A673 (cell line): Measurements from ENCODE around the gene FAM241A. TPM values are rescaled to one million over a fixed set of nuclear protein-coding genes. Genes with fewer than 3 reads are reported as not detected.

ENCODE experiments used
- BruUV-seq: library from RNA; stranded (reverse); fragments of 400-500 nt; replicated peaks from 2 replicates; lab custom pipeline; 2021; lab: Mats Ljungman, UMichigan
- CTCF ChIA-PET: fragments of 300-600 bp; sonication (Branson Sonifier 250); formaldehyde crosslinking; loops from one replicate; lab custom pipeline; 2022; ENCODE audit warnings: antibody characterized with exemption; lab: Charles Lee
- POLR2A ChIA-PET: fragments of 300-600 bp; sonication (Branson Sonifier 250); formaldehyde crosslinking; loops from one replicate; lab custom pipeline; 2022; ENCODE audit warnings: antibody characterized with exemption; ENCODE audit not compliant: low non-redundant PET; lab: Charles Lee
- DNase-seq: peaks from one replicate; pipeline ENCODE4 v3.0.0-alpha.2; 2015; ENCODE audit warnings: low spot score
- H3K27ac ChIP-seq: fragments of 200-600 bp; sonication (generic); 2 replicates; pipeline ENCODE4 v1.5.1; 2016; ENCODE audit warnings: mixed run types, low read depth, mild to moderate bottlenecking, mixed read lengths, antibody characterized with exemption, low read length; ENCODE audit not compliant: poor library complexity, severe bottlenecking
- H3K27me3 ChIP-seq: fragments of 200-600 bp; sonication (generic); replicated peaks from 2 replicates; pipeline ENCODE4 v1.6.1; 2017; ENCODE audit warnings: mixed run types, low read depth, mild to moderate bottlenecking, mixed read lengths, antibody characterized with exemption, low read length; ENCODE audit not compliant: insufficient read depth, poor library complexity
- H3K36me3 ChIP-seq: fragments of 200-600 bp; sonication (generic); 2 replicates; pipeline ENCODE4 v1.6.1; 2016; ENCODE audit warnings: mixed run types, mild to moderate bottlenecking, mixed read lengths, antibody characterized with exemption, low read length; ENCODE audit not compliant: insufficient read depth, poor library complexity, severe bottlenecking
- H3K4me1 ChIP-seq: fragments of 200-600 bp; sonication (generic); 2 replicates; pipeline ENCODE4 v1.6.1; 2017; ENCODE audit warnings: mixed run types, mild to moderate bottlenecking, mixed read lengths, antibody characterized with exemption, low read length; ENCODE audit not compliant: insufficient read depth, poor library complexity, severe bottlenecking
- H3K4me3 ChIP-seq: fragments of 200-600 bp; sonication (generic); 2 replicates; pipeline ENCODE4 v1.5.1; 2016; ENCODE audit warnings: low read depth, mixed run types, mild to moderate bottlenecking, mixed read lengths, low read length; ENCODE audit not compliant: poor library complexity, severe bottlenecking
- H3K9me3 ChIP-seq: fragments of 200-600 bp; sonication (generic); 2 replicates; pipeline ENCODE4 v1.6.1; 2016; ENCODE audit warnings: mixed run types, low read depth, mild to moderate bottlenecking, mixed read lengths, antibody characterized with exemption, low read length; ENCODE audit not compliant: poor library complexity, severe bottlenecking
- EZH2 ChIP-seq: fragments of 200-600 bp; sonication (generic); IDR thresholded peaks from 2 replicates; pipeline ENCODE4 v1.6.1; 2017; ENCODE audit warnings: borderline replicate concordance, low read depth, mild to moderate bottlenecking, mixed read lengths, antibody characterized with exemption, low read length; ENCODE audit not compliant: poor library complexity, severe bottlenecking
- intact Hi-C: fragments of 100-400 bp; cut with micrococcal nuclease; formaldehyde crosslinking; loops from one replicate; pipeline ENCODE4 v1.10.0; 2022; ENCODE audit not compliant: unreplicated experiment
- total RNA-seq: library from RNA; stranded (reverse); gene quantifications from 2 replicates; pipeline ENCODE4 v1.2.3, GENCODE V29; 2021
- TF ChIP-seq, protein P1 (sequence below): fragments of 300-800, 200-600 bp; sonication (generic); conservative IDR thresholded peaks from 2 replicates; pipeline ENCODE4 v1.5.1; 2017; ENCODE audit warnings: low read depth, mild to moderate bottlenecking, antibody characterized with exemption, low read length, moderate library complexity, mixed read lengths

FAM241A gene
- total RNA-seq, 1 experiment from 2014 or later: 1.5 TPM

DNA sequence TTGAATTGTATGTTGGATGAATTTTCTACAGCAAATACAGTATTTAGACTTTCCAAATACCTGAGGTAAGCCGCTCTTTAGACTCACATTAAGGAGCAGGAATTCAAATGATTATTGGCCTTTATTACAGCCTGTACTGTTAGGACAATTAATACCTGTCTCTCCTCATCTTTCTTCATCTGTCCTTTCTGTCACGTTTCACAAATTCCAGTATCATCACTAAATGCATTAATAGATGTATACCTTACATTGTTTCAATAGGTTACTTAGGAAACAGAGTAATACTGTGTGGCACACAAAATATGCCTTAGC, 1.2 kb downstream of the FAM241A start:
- H3K9me3 ChIP-seq: no peaks in the 10 kb centered on the region
- no peak for TF ChIP-seq EZH2
- TF ChIP-seq, protein P1, sequence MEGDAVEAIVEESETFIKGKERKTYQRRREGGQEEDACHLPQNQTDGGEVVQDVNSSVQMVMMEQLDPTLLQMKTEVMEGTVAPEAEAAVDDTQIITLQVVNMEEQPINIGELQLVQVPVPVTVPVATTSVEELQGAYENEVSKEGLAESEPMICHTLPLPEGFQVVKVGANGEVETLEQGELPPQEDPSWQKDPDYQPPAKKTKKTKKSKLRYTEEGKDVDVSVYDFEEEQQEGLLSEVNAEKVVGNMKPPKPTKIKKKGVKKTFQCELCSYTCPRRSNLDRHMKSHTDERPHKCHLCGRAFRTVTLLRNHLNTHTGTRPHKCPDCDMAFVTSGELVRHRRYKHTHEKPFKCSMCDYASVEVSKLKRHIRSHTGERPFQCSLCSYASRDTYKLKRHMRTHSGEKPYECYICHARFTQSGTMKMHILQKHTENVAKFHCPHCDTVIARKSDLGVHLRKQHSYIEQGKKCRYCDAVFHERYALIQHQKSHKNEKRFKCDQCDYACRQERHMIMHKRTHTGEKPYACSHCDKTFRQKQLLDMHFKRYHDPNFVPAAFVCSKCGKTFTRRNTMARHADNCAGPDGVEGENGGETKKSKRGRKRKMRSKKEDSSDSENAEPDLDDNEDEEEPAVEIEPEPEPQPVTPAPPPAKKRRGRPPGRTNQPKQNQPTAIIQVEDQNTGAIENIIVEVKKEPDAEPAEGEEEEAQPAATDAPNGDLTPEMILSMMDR: no peak
- DNase-seq: no peak
- BruUV-seq: no TSS peak
- no peaks in the 10 kb centered on the region for H3K27me3 ChIP-seq
- ChIA-PET POLR2A (no interaction called here), CTCF (no interaction called here)
- H3K4me3 ChIP-seq: peak overlapping the region; percentile 69
- no peaks in the 10 kb centered on the region for H3K36me3 ChIP-seq
- H3K4me1 ChIP-seq: peaks cover 25% of the 10 kb centered on the region
- intact Hi-C loops: no loop called here
- H3K27ac ChIP-seq: no peak overlapping the region

DNA sequence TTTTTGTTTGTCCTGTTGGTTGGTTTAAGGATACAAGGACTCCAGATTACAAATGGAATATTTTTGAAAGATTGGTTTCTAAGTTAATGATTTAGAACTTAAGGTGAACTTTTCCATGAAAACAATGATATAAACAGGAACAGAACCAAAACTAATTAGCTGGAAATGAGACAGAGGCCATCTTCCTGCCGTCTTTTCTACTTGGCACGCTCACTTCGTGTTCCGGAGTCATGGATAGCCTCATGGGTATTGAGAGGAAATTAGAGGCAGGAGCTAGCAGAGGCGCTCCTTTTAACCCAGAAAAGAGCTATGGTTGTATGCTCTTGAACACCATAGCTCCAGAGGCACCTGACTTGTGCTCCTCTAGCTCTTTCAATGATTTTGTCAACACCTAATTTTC, 2.4 kb downstream of the FAM241A start:
- Histone ChIP-seq H3K27ac (no peak overlapping the region), H3K4me3 (peak overlapping the region; percentile 69), H3K36me3 (no peaks in the 10 kb centered on the region), H3K27me3 (no peaks in the 10 kb centered on the region), H3K4me1 (peaks cover 23% of the 10 kb centered on the region), H3K9me3 (no peaks in the 10 kb centered on the region)
- DNase-seq: peak; percentile 75
- TF ChIP-seq, protein P1: no peak
- TF ChIP-seq EZH2: no peak
- ChIA-PET CTCF (no interaction called here), POLR2A (no interaction called here)
- BruUV-seq: no TSS peak
- intact Hi-C loops: no loop called here

DNA sequence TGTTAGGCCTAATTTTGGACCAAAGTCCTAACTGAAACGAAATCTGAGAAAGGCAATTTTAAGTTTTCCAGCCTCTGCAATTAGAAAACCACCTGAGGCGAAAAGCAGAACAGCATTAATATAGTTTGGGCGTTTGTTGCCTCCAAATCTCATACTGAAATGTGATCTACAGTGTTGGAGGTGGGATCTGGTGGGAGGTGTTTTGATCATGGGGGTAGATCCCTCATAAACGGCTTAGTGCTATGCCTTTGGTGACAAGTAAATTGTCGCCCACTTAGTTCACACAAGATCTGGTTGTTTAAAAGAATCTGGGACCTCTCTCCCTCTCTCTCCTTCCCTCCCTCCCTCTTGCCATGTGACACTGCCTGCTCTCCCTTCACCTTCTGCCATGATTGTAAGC, 5.7 kb downstream of the FAM241A start:
- peaks cover 36% of the 10 kb centered on the region for H3K4me1 ChIP-seq
- no peaks in the 10 kb centered on the region for H3K36me3 ChIP-seq
- intact Hi-C loops: no loop called here
- H3K9me3 ChIP-seq: no peaks in the 10 kb centered on the region
- TF ChIP-seq, protein P1: no peak
- TF ChIP-seq EZH2: no peak
- H3K27ac ChIP-seq: no peak overlapping the region
- no peaks in the 10 kb centered on the region for H3K27me3 ChIP-seq
- CTCF ChIA-PET: no interaction called here
- DNase-seq: no peak
- H3K4me3 ChIP-seq: no peak overlapping the region
- POLR2A ChIA-PET: no interaction called here
- BruUV-seq: no TSS peak
